Suprapubic skin (tissue), 4 donors: Measurements from ENCODE around the gene BICD1.

Source experiments
- POLR2A ChIP-seq, 2 donors: fragments of 450-650 bp; IDR thresholded peaks; one replicate each; pipeline ENCODE4 v1.6.1; 2017; ENCODE audit warnings: antibody characterized with exemption in 2 of 2, mild to moderate bottlenecking in 2 of 2, moderate library complexity in 2 of 2
- POLR2AphosphoS5 ChIP-seq, 3 donors: sonication (generic); formaldehyde crosslinking; IDR thresholded peaks; one replicate each; pipeline ENCODE4 v1.6.1; 2017; ENCODE audit warnings: antibody characterized with exemption in 3 of 3
- TF ChIP-seq, protein P1 (sequence below), 2 donors: fragments of 200-600 bp in 1 of 2; fragments of 450-650 bp in 1 of 2; sonication (generic) in 1 of 2; IDR thresholded peaks; one replicate each; pipeline ENCODE4 v1.5.1; 2016 to 2019; ENCODE audit warnings: antibody characterized with exemption in 2 of 2, mild to moderate bottlenecking in 1 of 2, moderate library complexity in 1 of 2

DNA sequence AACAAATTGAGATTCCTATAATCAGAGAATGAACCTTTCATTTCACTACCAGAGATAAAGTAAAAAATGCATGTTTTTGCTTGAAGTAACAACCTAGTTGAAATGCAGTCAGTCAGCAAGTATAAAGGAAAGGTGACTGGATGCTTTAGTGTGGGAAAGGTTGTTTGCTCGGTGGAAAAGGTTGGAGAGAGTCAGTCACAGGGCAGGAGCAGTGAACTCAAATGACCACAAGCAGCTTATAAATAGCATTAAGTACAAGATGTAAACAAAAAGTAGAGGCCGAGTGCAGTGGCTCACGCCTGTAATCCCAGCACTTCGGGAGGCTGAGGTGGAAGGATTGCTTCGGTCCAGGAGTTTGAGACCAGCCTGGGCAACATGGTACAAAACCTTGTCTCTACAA lies 194.6 kb downstream of the BICD1 start:
- TF ChIP-seq POLR2A (IDR thresholded peaks at IDR 0.05) (no peak), POLR2AphosphoS5 (IDR thresholded peaks at IDR 0.05) (no peak)
- TF ChIP-seq, protein P1, sequence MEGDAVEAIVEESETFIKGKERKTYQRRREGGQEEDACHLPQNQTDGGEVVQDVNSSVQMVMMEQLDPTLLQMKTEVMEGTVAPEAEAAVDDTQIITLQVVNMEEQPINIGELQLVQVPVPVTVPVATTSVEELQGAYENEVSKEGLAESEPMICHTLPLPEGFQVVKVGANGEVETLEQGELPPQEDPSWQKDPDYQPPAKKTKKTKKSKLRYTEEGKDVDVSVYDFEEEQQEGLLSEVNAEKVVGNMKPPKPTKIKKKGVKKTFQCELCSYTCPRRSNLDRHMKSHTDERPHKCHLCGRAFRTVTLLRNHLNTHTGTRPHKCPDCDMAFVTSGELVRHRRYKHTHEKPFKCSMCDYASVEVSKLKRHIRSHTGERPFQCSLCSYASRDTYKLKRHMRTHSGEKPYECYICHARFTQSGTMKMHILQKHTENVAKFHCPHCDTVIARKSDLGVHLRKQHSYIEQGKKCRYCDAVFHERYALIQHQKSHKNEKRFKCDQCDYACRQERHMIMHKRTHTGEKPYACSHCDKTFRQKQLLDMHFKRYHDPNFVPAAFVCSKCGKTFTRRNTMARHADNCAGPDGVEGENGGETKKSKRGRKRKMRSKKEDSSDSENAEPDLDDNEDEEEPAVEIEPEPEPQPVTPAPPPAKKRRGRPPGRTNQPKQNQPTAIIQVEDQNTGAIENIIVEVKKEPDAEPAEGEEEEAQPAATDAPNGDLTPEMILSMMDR (IDR thresholded peaks at IDR 0.05), result no peak
